CD4-positive, alpha-beta memory T cell (primary cell): ENCODE data around the gene GAPDHS. TPM values are rescaled to one million over a fixed set of nuclear protein-coding genes. Genes with fewer than 3 reads are reported as not detected.
A peak's percentile ranks its signal among the peaks of the same experiment; 100 is the strongest.

Source experiments
- CTCF ChIA-PET: fragments of 350-600 bp; sonication (Branson Sonifier 250); formaldehyde crosslinking; loops from one replicate; lab custom pipeline; 2021; ENCODE audit warnings: inconsistent platforms; ENCODE audit not compliant: partially characterized antibody; lab: Charles Lee
- POLR2A ChIA-PET: fragments of 350-600 bp; sonication (Branson Sonifier 250); formaldehyde crosslinking; loops from one replicate; lab custom pipeline; 2021; ENCODE audit not compliant: partially characterized antibody; lab: Charles Lee
- DNase-seq, 5 donors: peaks; one replicate each; pipeline versions ENCODE4 v3.0.0 to v3.0.0-alpha.2; 2020 to 2022; ENCODE audit warnings: mixed read lengths in 1 of 5
- H3K27ac ChIP-seq: one replicate; pipeline ENCODE4 v1.7.0; 2013; ENCODE audit warnings: low read depth, low read length
- H3K27me3 ChIP-seq: 2 replicates; pipeline ENCODE4 v1.7.0; 2013; ENCODE audit warnings: mild to moderate bottlenecking, low read length, moderate library complexity; ENCODE audit not compliant: insufficient read depth
- H3K36me3 ChIP-seq: 2 replicates; pipeline ENCODE4 v1.7.0; 2013; ENCODE audit warnings: mild to moderate bottlenecking, low read length, moderate library complexity; ENCODE audit not compliant: insufficient read depth
- H3K4me1 ChIP-seq: 2 replicates; pipeline ENCODE4 v1.7.0; 2013; ENCODE audit warnings: mild to moderate bottlenecking, low read length, moderate library complexity; ENCODE audit not compliant: insufficient read depth
- H3K4me3 ChIP-seq, 2 donors: one replicate each; pipeline ENCODE4 v1.7.0; 2013; ENCODE audit warnings: low read length in 2 of 2, mild to moderate bottlenecking in 1 of 2
- H3K9me3 ChIP-seq, 2 donors: one replicate each; pipeline ENCODE4 v1.7.0; 2013; ENCODE audit warnings: low read length in 2 of 2, control low read depth in 1 of 2; ENCODE audit not compliant: control insufficient read depth in 1 of 2
- H3K27ac Mint-ChIP-seq, 7 donors: one replicate each; pipeline ENCODE4 v1.8.0; 2020 to 2021; ENCODE audit warnings: mixed read lengths in 7 of 7, mild to moderate bottlenecking in 6 of 7, inconsistent platforms in 3 of 7, moderate library complexity in 3 of 7
- H3K27me3 Mint-ChIP-seq, 2 donors: one replicate each; pipeline ENCODE4 v1.8.0; 2020 to 2021; ENCODE audit warnings: mixed read lengths in 2 of 2
- H3K36me3 Mint-ChIP-seq, 2 donors: one replicate each; pipeline ENCODE4 v1.8.0; 2020 to 2021; ENCODE audit warnings: mixed read lengths in 2 of 2, inconsistent platforms in 1 of 2, mild to moderate bottlenecking in 1 of 2
- H3K4me1 Mint-ChIP-seq, 4 donors: one replicate each; pipeline ENCODE4 v1.8.0; 2020 to 2021; ENCODE audit warnings: mixed read lengths in 4 of 4, mild to moderate bottlenecking in 1 of 4
- H3K4me3 Mint-ChIP-seq, 8 donors: one replicate each; pipeline ENCODE4 v1.8.0; 2020 to 2021; ENCODE audit warnings: mixed read lengths in 8 of 8, mild to moderate bottlenecking in 7 of 8, moderate library complexity in 6 of 8, inconsistent platforms in 3 of 8
- H3K9me3 Mint-ChIP-seq, 8 donors: one replicate each; pipeline ENCODE4 v1.8.0; 2020 to 2021; ENCODE audit warnings: mixed read lengths in 8 of 8, mild to moderate bottlenecking in 5 of 8, inconsistent platforms in 3 of 8, moderate library complexity in 1 of 8
- intact Hi-C: fragments of 100-400 bp; cut with micrococcal nuclease; formaldehyde crosslinking; loops from one replicate; pipeline ENCODE4 v1.15.1; 2023
- polyA plus RNA-seq, 2 donors: library from polyadenylated mRNA; unstranded; fragments of 300-500 nt; fragmentation: Illumina TruSeq; gene quantifications; one replicate each; pipeline ENCODE4 v1.2.3, GENCODE V29; 2021
- total RNA-seq, 2 experiments: library from RNA; stranded (reverse); gene quantifications; one replicate each; pipeline ENCODE4 v1.2.3, GENCODE V29; 2021

The GAPDHS gene
- total and polyA plus RNA-seq, 4 experiments from 2014 or later: not detected

DNA sequence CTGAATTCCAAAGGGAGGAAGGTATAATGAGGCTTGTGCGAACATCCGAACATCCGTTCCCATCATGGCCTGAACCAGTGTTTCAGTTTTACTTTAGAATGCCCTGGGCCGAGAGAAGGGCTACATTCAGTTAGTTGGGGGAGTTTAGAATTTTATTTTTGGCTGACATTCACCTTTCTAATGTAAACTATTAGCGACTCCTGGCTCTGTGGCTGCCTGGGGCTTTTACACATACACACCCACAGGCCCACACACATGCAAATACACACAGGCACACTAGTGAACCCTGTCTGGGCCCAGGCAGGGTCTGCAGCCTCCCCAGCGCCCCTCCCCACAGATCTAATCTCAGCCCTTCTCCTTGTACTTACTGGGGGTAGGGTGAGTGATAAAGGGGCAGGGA lies 6.1 kb downstream of the GAPDHS start:
- peaks cover 4% of the 10 kb centered on the region in 2 donors for H3K27me3 Mint-ChIP-seq
- Histone ChIP-seq H3K27me3 (no peaks in the 10 kb centered on the region), H3K4me3 (no peak overlapping the region), H3K4me1 (peaks cover 2% of the 10 kb centered on the region), H3K27ac (no peak overlapping the region), H3K9me3 (no peaks in the 10 kb centered on the region), H3K36me3 (no peaks in the 10 kb centered on the region)
- no peak overlapping the region for H3K4me3 Mint-ChIP-seq
- peaks cover 0 to 3% (median 0%) of the 10 kb centered on the region in 8 donors for H3K9me3 Mint-ChIP-seq
- ChIA-PET POLR2A (no interaction called here), CTCF (no interaction called here)
- intact Hi-C loops: no loop called here
- H3K36me3 Mint-ChIP-seq: no peaks in the 10 kb centered on the region
- no peak for DNase-seq
- peaks cover 0 to 4% (median 2%) of the 10 kb centered on the region in 4 donors for H3K4me1 Mint-ChIP-seq
- no peak overlapping the region for H3K27ac Mint-ChIP-seq

DNA sequence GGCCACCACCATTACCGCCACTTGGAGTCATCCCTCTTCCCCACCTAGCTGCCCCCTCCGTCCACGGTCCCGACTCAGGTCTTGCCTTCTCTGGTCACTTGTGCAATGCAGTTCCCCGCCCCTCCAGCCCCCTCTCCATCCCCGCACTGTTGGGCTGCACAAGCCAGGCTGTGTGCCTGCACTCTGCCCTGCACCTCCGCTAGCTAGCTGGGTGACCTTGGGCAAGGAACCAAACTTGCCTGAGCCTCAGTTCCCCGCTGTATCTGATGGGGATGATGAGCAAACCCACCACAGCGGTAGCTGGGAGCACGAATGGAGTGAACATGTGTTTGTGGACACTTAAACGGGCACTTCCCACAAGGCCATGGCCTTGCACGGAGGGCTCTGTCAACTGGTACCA lies 6.6 kb downstream of the GAPDHS start:
- Mint-ChIP-seq H3K36me3 (peaks cover 0 to 3% of the 10 kb centered on the region in 2 donors), H3K4me3 (peak overlapping the region in 1 of 8 donors; percentile 17), H3K27ac (peak overlapping the region in 1 of 7 donors; percentile 9), H3K27me3 (peaks cover 2 to 3% of the 10 kb centered on the region in 2 donors), H3K9me3 (peaks cover 0 to 3% (median 0%) of the 10 kb centered on the region in 8 donors), H3K4me1 (peaks cover 3 to 9% (median 6%) of the 10 kb centered on the region in 4 donors)
- POLR2A ChIA-PET: no interaction called here
- DNase-seq: no peak
- H3K27ac ChIP-seq: no peak overlapping the region
- H3K4me1 ChIP-seq: peaks cover 6% of the 10 kb centered on the region
- no peak overlapping the region for H3K4me3 ChIP-seq
- CTCF ChIA-PET: no interaction called here
- intact Hi-C loops: no loop called here
- no peaks in the 10 kb centered on the region for H3K27me3 ChIP-seq
- H3K36me3 ChIP-seq: no peaks in the 10 kb centered on the region
- H3K9me3 ChIP-seq: no peaks in the 10 kb centered on the region

DNA sequence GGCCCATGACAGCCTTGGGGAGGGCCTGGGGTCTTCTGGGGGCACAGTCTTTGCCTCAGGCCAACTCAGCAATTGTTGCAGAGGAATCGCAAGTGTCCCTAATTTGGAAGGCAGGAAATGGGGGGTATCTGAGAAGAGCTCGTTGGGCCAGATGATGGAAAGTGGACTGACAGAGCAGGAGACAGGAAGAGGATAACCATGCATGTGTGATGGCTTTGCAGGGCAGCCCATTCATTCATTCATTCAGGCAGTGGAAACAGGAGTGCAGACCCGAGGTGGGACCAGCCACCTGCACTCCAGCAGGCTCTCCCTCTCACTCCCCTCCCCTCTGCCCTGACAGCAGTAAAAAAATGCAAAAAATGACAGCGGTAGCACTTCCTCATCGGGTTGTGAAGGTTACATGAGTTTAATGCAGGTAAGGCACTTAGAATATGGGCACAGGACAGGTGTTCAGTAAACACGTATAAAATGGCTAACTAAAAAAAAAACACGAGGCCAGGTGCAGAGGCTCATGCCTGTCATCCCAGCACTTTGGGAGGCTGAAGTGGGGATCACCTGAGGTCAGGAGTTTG lies 7.2 kb downstream of the GAPDHS start:
- ChIA-PET POLR2A (no interaction called here), CTCF (no interaction called here)
- no peak overlapping the region for H3K4me3 ChIP-seq
- H3K9me3 ChIP-seq: no peaks in the 10 kb centered on the region
- intact Hi-C loops: no loop called here
- H3K27me3 Mint-ChIP-seq: peaks cover 0 to 2% of the 10 kb centered on the region in 2 donors
- H3K27ac ChIP-seq: no peak overlapping the region
- no peaks in the 10 kb centered on the region for H3K27me3 ChIP-seq
- H3K4me3 Mint-ChIP-seq: no peak overlapping the region
- H3K4me1 ChIP-seq: peaks cover 10% of the 10 kb centered on the region
- peaks cover 5 to 12% (median 8%) of the 10 kb centered on the region in 4 donors for H3K4me1 Mint-ChIP-seq
- H3K36me3 ChIP-seq: no peaks in the 10 kb centered on the region
- peaks cover 0 to 3% of the 10 kb centered on the region in 2 donors for H3K36me3 Mint-ChIP-seq
- H3K9me3 Mint-ChIP-seq: peaks cover 0 to 3% (median 0%) of the 10 kb centered on the region in 8 donors
- H3K27ac Mint-ChIP-seq: peak overlapping the region in 1 of 7 donors; percentile 47
- DNase-seq: no peak

GRCh38 chr19:35542209-35542608 lies 9.0 kb downstream of the GAPDHS start:
- peaks cover 23% of the 10 kb centered on the region for H3K4me1 ChIP-seq
- H3K27ac Mint-ChIP-seq: peak overlapping the region in 3 of 7 donors; percentile 48 to 76 (median 48)
- H3K4me1 Mint-ChIP-seq: peaks cover 13 to 28% (median 22%) of the 10 kb centered on the region in 4 donors
- no peaks in the 10 kb centered on the region for H3K9me3 Mint-ChIP-seq
- H3K36me3 ChIP-seq: no peaks in the 10 kb centered on the region
- H3K36me3 Mint-ChIP-seq: peaks cover 0 to 5% of the 10 kb centered on the region in 2 donors
- intact Hi-C loops: no loop called here
- DNase-seq: no peak
- no peaks in the 10 kb centered on the region for H3K27me3 Mint-ChIP-seq
- H3K27me3 ChIP-seq: no peaks in the 10 kb centered on the region
- no peak overlapping the region for H3K4me3 ChIP-seq
- ChIA-PET POLR2A (no interaction called here), CTCF (no interaction called here)
- no peaks in the 10 kb centered on the region for H3K9me3 ChIP-seq
- no peak overlapping the region for H3K4me3 Mint-ChIP-seq
- H3K27ac ChIP-seq: no peak overlapping the region

DNA sequence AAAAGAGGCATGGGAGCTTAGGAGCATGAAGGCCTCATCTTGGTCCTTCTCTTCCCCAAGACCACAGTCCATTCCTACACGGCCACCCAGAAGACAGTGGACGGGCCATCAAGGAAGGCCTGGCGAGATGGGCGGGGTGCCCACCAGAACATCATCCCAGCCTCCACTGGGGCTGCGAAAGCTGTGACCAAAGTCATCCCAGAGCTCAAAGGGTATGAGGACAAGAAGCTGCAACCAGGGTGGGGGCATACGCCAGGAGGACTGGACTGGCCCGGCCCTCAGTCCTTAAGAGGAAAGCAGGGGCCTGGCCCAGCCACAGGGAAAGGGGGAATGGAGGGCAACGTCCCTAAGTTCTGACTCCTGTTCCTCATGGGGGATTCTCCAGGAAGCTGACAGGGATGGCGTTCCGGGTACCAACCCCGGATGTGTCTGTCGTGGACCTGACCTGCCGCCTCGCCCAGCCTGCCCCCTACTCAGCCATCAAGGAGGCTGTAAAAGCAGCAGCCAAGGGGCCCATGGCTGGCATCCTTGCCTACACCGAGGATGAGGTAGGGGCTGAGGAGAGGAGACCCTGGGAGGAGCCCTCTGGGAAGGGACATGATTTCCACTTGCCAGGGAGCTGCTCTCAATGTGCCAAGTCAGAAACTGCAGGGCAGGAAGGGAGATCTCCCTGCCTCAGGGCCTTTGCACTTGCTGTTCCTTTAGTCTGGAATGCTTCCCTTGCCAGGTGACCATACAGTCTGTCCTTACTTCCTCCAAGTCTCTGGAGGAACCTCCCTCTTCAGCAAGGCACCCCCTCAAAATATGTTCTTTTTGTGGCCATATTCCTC lies 10.2 kb downstream of the GAPDHS start:
- Mint-ChIP-seq H3K27me3 (no peaks in the 10 kb centered on the region), H3K4me3 (peak overlapping the region in 4 of 8 donors; percentile 20 to 92 (median 71)), H3K27ac (peak overlapping the region in 4 of 7 donors; percentile 48 to 93 (median 82)), H3K9me3 (no peaks in the 10 kb centered on the region), H3K4me1 (peaks cover 16 to 38% (median 25%) of the 10 kb centered on the region in 4 donors), H3K36me3 (peaks cover 0 to 5% of the 10 kb centered on the region in 2 donors)
- no peaks in the 10 kb centered on the region for H3K27me3 ChIP-seq
- ChIA-PET CTCF (no interaction called here), POLR2A (no interaction called here)
- no peak for DNase-seq
- H3K9me3 ChIP-seq: no peaks in the 10 kb centered on the region
- H3K36me3 ChIP-seq: no peaks in the 10 kb centered on the region
- peaks cover 24% of the 10 kb centered on the region for H3K4me1 ChIP-seq
- intact Hi-C loops: no loop called here
- no peak overlapping the region for H3K27ac ChIP-seq
- no peak overlapping the region for H3K4me3 ChIP-seq

GRCh38 chr19:35544110-35544802 lies 11.0 kb downstream of the GAPDHS start:
- POLR2A ChIA-PET: interaction anchor here (1.1 kb wide), 1 partner anchor 10 kb away, joined by 3 read pairs; no protein-coding TSS in a partner anchor
- peak overlapping the region; percentile 84 to 92 (median 88) for H3K4me3 Mint-ChIP-seq
- peaks cover 3 to 8% of the 10 kb centered on the region in 2 donors for H3K36me3 Mint-ChIP-seq
- peaks cover 24% of the 10 kb centered on the region for H3K4me1 ChIP-seq
- peak overlapping the region; percentile 76 for H3K27ac ChIP-seq
- H3K27me3 Mint-ChIP-seq: no peaks in the 10 kb centered on the region
- H3K27ac Mint-ChIP-seq: peak overlapping the region; percentile 87 to 96 (median 93)
- H3K4me3 ChIP-seq: peak overlapping the region in 1 of 2 donors; percentile 84
- peaks cover 22 to 45% (median 32%) of the 10 kb centered on the region in 4 donors for H3K4me1 Mint-ChIP-seq
- H3K36me3 ChIP-seq: no peaks in the 10 kb centered on the region
- CTCF ChIA-PET: no interaction called here
- DNase-seq: no peak
- intact Hi-C loops: no loop called here
- no peaks in the 10 kb centered on the region for H3K27me3 ChIP-seq
- no peaks in the 10 kb centered on the region for H3K9me3 ChIP-seq
- H3K9me3 Mint-ChIP-seq: no peaks in the 10 kb centered on the region
